Head of caudate nucleus (tissue), 42 donors: ENCODE measurements around the gene BSDC1.
"Not testable (repeated sequence)": the region's sequence is repeated elsewhere in the genome, so short reads cannot be mapped to it uniquely, and the experiment has no call there.

ENCODE experiments used
- DNase-seq, 42 donors: peaks; one replicate each; pipeline versions ENCODE4 v3.0.0 to v3.0.0-alpha.2; 2020 to 2021; ENCODE audit warnings: mixed read lengths in 7 of 42
- intact Hi-C: fragments of 100-400 bp; cut with DNase I; formaldehyde crosslinking; loops from one replicate; pipeline ENCODE4 v1.15.0; 2022

The BSDC1 gene

GRCh38 chr1:32394141-32394889 lies at the start of gene BSDC1:
BSDC1 (minus strand) TSS chr1:32394441; CDS start chr1:32394414, 27 bp downstream.
- DNase-seq: peak; percentile 95 to 100 (median 99)
- intact Hi-C loops: loop anchor here (2.0 to 10.0 kb wide), 3 partner anchors 44 to 260 kb away; partner anchors contain the start of genes EIF3I, RBBP4, TMEM234 and ZBTB8OS

GRCh38 chr1:32441467-32441866 lies 47.2 kb upstream of the BSDC1 start:
- intact Hi-C loops, DNase-seq: not testable (repeated sequence)

- DNase-seq, intact Hi-C loops: not testable (repeated sequence)
These were observed 44.5 kb upstream of the BSDC1 start for GRCh38 chr1:32438777-32439176.

- intact Hi-C loops: no loop called here
- no peak for DNase-seq
These were observed 43.9 kb upstream of the BSDC1 start for GRCh38 chr1:32438136-32438535.

GRCh38 chr1:32431736-32432400 lies 37.6 kb upstream of the BSDC1 start:
- no peak for DNase-seq
- intact Hi-C loops: no loop called here

- no peak for DNase-seq
- intact Hi-C loops: no loop called here
These were observed 33.2 kb upstream of the BSDC1 start for GRCh38 chr1:32427264-32427963.

GRCh38 chr1:32426489-32427255 lies 32.4 kb upstream of the BSDC1 start:
- intact Hi-C loops: no loop called here
- peak in 1 of 42 donors; percentile 6 for DNase-seq

- no peak for DNase-seq
- intact Hi-C loops: no loop called here
These were observed 27.5 kb upstream of the BSDC1 start for GRCh38 chr1:32421775-32422174.

GRCh38 chr1:32414186-32414886 lies 20.1 kb upstream of the BSDC1 start:
- intact Hi-C loops: no loop called here
- no peak for DNase-seq

- intact Hi-C loops: no loop called here
These were observed 19.4 kb upstream of the BSDC1 start for GRCh38 chr1:32413507-32414185.

GRCh38 chr1:32411261-32411660 lies 17.0 kb upstream of the BSDC1 start:
- DNase-seq: no peak

More at GRCh38 chr1:32413507-32414185, 19.4 kb upstream of the BSDC1 start:
- peak in 36 of 42 donors; percentile 14 to 87 (median 54) for DNase-seq

GRCh38 chr1:32406629-32407111 lies 12.4 kb upstream of the BSDC1 start:
- intact Hi-C loops: no loop called here
- DNase-seq: no peak

More at GRCh38 chr1:32411261-32411660, 17.0 kb upstream of the BSDC1 start:
- intact Hi-C loops: no loop called here

- DNase-seq: no peak
- intact Hi-C loops: no loop called here
These were observed 11.6 kb upstream of the BSDC1 start for GRCh38 chr1:32405672-32406467.

- intact Hi-C loops: no loop called here
- no peak for DNase-seq
These were observed 10.7 kb upstream of the BSDC1 start for GRCh38 chr1:32404946-32405345.

GRCh38 chr1:32400876-32401631 lies 6.8 kb upstream of the BSDC1 start:
- intact Hi-C loops: no loop called here
- peak; percentile 76 to 94 (median 86) for DNase-seq

GRCh38 chr1:32399843-32400242 lies 5.6 kb upstream of the BSDC1 start:
- no peak for DNase-seq

More at GRCh38 chr1:32399843-32400242, 5.6 kb upstream of the BSDC1 start:
- intact Hi-C loops: loop anchor here (10.0 kb wide), 2 partner anchors 175 to 255 kb away; partner anchors contain the start of genes EIF3I, RBBP4, TMEM234 and ZBTB8OS
